ENCODE results near the gene RFC1.

- TF ChIP-seq POLR2A (IDR thresholded peaks at IDR 0.05) (no peak), CTCF (IDR thresholded peaks at IDR 0.05) (no peak)
Measured at GRCh38 chr4:39394706-39395105, 28.5 kb upstream of the RFC1 start.

All from ovary (tissue), 3 donors.